Effector CD4-positive, alpha-beta T cell (primary cell): ENCODE results near the gene DYNLT4.
"Not testable (repeated sequence)": the region's sequence is repeated elsewhere in the genome, so short reads cannot be mapped to it uniquely, and the experiment has no call there.

ENCODE experiments used
- DNase-seq: peaks from one replicate; pipeline ENCODE4 v3.0.0-alpha.2; 2020

DYNLT4 gene

DNA sequence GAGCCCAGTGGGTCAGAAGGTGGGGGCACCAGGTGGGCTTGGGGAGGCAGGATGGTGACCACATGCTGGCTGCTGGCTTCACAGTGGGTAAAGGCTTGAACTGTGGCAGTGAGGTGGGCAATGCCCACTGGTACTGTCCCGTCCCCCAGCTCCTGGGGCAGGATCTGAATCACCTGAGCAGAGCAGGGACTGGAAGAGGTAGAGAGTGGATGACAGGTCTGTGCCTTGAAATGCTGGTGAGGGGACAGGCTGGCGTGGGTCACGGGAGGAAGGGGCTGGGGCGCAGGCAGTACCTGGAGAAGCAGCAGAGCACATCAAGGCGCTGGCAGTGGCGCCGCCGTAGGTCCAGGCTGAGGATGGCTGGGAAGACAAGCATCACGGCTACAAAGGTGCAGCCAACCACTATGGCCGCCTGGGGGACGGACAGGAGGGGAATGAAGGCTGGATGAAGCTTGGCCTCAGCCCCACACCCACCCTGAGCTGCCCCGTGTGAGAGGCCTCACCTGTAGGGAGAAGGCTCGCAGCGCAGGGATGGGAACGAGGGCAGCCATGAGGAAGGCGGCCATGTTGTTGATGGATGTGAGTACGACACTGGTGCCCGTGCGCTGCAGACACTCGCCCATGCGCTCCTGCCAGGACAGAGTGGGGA lies 21.0 kb upstream of the DYNLT4 start:
- no peak for DNase-seq

DNA sequence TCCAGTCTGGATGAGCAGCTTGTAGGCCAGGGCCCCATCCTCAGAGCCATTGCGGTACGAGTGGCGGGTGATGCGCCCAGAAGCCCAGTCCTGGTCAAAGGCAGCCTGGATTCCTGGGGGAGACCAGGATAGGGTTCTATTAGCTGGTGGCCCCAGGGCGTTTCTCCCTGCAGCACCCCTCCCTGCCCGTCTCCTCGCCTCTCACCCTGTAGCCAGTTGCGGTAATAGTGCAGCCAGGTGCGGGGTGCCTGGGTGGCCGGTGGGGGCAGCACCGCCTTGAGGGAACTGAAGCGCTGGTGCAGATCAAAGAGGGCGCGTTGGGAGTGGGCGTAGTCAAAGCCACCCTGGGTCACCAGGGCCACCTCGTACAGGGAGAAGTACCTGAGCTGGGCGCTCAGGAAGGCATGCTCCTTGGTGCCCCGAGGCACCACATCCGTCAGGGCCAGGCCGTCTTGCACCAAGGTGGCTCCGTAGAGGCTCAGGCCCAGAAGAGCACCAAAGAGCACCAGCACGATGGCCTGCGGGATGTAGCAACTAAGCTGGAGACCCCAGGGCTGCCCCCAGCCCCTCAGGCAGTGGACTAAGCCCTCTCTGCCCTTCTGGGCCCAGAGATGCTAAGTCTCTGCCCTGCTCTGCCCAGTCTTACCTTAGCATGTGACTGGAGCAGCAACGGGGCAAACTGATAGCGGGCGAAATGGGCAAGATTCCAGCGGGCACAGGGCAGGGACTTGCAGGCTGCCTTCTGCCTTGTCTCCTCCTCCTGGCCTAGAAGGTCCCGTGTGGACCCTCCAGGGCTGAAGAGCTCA lies 20.2 kb upstream of the DYNLT4 start:
- DNase-seq = no peak

DNA sequence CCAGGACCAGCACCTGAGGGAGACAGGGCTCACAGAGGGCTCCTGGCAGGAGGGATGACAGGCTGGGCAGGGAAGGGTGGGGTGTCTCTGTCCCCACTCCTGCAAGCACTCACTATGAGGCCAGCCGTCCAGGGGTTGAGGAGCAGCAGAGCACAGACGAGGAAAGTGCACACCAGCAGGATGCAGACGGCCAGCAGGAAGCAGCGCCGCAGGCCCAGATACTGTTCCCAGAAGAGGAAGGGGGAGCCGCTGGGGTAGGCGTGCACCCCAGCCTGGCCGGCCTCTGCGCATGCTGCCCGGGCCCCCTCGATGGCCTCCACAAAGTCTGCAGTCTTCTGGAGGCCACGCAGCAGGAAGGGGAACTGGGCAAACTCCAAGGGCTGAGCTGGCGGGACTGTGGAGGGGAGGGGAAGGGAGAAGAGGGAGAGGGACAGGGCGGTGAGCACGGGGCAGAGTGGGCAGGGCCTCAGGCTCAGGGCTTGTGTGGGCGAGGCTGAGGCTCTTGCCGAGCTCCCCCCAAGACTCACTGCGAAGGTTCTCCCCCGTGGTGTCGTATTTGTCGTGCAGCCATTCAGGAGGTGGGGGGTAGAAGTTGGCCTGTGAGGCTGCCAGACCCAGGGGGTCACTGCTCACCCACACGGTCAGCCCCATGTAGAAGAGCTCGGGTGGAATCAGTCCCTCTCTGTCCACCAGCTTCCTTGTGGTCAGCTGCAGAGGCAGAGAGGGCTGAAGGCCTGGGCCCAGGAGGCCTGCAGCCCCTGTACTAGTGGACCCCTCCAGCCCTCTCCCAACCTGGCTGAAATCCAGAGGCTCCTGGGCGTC lies 19.4 kb upstream of the DYNLT4 start:
- no peak for DNase-seq

DNA sequence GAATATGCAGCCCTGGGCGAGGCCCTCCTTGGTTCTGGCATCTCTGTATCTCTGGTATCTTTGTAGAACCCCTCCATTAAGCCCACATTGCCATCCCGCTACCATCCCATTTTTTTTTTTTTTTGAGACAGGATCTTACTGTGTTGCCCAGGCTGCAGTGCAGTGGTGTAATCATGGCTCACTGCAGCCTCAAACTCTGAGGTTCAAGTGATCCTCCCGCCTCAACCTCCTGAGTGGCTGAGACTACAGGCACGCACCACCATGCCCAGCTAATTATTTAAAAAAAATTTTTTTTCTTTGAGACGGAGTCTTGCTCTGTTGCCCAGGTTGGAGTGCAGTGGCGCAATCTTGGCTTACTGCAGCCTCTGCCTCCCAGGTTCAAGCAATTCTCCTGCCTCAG lies 17.2 kb upstream of the DYNLT4 start:
- not testable (repeated sequence) for DNase-seq

DNA sequence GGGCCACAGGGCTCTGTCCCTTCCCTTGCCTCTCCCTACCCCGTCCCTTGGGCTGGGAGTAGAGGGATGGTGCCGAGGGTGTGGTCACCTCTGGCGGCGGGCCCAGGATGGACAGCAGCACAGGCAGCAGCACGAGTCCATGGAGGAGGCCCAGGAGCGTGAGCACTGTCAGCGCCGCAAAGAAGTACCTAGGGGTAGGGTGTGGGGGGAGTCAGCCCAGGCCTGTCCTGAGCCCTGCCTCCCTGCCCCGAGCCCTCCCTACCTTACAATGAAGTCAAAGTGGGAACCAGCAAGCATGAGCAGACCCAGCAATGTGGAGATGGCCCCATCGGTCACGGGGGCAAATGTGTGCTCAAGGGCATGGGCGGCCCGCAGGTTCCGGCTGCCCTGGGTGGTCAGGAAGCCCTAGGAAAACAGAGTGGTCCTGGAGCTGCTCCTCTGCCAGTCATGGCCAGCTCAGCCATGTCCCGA lies 15.9 kb upstream of the DYNLT4 start:
- DNase-seq = no peak

DNA sequence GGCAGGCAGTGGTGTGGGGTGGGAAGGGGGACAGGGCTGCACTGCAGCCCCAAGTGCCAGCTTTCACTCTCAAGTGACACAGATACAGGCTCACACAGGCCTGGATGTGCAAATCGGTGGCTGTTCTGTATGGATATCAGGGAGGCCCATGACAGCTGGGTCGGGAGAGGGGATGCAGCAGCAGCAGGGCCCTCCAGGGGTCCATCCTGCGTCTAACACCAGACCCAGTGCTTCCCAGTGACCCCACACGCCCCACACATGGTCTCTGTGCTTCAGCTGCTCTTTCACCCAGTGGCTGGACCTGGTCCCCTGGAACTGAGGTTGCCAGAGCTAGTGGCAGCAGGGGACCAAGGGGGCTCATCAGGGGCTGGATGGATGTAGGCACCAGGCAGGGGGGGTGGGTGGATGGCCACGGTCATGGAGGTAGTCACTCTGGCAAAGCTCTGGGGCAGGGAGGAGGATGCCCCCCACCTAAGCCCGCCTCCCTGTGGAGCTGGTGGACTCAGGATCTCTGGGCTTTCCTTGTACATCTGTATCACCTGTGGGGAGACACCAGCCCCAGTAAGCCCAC lies 15.1 kb upstream of the DYNLT4 start:
- DNase-seq = no peak

DNA sequence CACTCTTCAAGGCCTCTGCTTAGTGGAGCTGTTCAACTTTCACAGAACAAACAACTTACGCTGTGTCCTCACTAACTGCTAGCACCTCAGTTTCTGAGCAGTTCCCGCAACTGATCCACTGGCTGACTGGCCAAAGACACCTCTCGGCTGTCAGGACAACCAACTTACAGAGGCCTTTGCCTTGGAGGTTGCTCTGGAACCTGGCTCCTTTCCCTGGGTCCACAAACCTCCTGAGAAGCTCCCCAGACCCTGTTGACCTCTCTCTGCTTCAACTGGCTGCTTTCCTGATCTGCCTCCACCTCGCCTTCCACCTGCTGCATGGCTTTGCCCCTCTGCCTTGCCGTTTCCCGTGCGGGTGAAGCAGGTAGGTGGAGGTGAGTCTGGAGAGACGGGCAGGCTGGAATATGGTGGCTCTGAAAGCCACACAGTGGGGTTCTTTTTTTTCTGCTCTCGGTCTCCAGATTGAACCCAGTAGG lies 14.1 kb upstream of the DYNLT4 start:
- DNase-seq = no peak

DNA sequence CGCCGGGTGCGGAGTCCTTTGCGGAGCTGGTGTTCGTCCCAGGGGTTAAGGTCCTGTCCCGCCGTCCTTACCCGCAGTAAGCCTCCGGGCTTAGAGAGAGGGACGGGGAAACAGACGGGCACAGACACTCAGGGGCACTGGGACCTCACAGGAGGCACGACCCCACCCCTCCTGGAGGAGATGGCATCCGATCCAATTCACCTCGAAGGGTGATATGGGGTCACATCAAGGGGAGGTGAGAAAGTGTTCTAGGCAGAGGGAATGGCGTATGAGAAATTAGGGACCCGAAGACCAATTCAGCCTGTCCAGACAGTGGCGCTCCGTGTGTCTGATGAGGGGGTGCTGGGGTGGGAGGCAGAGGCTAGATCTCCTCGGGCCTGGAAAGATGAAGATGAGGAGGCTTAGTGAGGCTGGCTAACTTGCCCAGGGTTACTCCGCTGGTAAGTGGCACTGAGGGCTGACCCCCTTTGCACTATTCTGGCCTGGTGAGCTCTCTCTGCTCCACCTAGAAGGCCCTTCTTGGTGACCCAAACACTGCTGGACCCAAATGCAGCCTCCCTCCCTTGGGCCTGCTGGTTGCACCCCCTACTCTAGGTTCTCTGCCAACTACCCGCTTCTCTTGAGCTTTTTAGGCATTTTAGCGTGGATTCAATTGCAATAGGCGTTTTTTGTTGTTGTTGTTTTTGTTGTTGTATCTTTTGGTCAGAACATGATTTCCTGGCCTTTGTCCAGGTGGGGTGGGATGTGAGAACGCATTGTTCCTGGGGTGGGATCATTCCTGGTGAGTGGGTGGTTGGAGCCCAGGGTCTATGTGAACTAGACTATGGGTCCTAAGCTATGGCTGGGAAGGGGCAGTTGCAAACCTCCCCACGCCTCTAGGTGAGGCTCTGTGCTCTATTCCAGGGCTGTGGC lies 13.4 kb upstream of the DYNLT4 start:
- no peak for DNase-seq

DNA sequence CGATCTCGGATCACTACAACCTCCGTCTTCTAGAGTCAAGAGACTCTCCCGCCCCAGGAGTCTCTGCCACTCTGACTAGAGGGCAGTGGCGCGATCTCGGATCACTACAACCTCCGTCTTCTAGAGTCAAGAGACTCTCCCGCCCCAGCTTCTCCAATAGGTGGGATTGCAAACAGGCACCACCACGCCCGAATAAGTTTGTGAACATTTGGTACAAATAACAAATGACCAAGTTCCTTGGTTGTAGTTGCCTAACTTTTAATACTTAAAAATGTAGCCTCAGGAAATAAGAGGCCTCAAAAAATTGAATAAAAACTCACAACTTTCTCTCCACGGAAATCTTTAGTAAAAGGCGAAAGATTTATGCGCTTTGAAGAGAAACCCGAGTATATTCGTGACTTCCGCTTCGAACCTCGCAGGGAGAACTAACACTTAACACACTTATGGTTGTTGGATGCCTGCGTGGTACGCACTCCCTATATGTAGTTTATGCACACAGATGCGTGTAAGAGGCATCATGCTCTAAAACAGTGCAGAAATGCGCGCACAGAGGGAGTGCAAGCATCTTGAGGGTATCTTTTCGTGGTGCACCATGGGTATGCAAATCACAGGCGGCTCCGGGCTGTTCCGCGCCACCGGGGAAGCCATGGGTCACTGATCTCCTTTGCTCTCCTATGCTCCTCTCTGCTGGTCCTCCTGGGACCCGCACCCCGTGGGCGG lies 12.6 kb upstream of the DYNLT4 start:
- peak; percentile 73 for DNase-seq

DNA sequence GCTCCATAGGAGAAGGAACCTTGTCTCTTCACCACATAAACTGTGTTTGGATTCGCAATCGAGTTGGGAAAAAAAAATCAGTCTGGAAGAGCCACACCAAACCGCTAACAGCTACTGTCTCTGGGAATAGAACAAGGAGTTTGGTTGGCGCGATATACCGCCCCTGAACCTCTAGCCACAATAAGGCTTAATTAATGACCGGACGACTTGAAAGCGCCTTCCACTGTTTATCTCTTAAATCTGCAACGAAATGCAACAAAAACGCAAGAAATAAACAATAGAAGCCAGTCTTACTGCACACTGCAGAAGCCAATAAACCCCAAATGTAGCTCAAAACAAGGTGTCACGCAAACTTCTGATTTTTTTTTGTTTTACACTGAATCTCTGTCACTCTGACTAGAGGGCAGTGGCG lies 12.1 kb upstream of the DYNLT4 start:
- DNase-seq = no peak

DNA sequence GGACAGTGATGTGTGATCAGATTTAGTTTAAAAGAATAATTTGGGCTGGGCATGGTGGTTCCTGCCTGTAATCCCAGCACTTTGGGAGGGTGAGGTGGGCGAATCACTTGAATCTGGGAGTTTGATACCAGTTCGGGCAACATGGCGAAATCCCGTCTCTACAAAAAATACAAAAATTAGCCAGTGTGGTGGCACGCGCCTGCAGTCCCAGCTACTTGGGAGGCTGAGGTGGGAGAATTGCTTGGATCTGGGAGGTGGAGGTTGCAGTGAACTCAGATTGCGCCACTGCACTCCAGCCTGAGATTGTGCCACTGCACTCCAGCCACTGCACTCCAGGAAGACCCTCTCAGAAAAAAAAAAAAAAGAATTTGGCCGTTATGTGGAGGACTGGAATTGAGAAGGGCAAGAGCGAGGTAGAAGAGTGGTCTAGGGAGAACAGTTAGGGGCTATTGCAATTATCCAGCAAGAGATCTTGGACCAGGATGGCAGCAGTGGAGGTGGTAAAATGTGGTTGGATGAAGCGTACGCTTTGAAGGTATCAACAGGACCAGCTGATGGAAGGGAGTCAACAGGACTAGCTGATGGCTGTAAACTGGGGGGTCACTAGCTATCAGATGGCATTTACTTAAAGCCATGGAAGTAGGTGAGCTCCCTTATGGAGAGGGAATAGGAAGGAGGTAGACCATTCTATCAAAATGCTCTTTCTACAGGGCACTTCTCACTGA lies 10.8 kb upstream of the DYNLT4 start:
- DNase-seq = no peak

DNA sequence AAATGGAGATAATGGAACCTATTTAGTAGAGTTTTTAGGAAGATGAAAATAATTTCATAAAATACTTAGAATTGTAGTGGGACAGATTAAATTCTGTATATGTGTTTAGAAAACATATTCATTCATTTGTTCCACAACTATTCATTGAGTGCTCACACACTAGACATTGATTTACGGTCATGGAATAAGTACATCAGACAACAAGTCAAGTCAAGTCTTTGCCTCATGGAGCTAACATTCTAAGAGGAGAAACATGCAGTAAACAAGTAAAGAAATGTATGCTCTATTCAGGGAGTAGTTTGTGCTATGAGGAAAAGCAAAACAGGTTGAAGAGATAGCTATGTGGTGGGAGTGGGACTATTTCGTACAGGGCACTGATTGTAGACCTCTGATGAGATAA lies 10.2 kb upstream of the DYNLT4 start:
- DNase-seq = no peak

DNA sequence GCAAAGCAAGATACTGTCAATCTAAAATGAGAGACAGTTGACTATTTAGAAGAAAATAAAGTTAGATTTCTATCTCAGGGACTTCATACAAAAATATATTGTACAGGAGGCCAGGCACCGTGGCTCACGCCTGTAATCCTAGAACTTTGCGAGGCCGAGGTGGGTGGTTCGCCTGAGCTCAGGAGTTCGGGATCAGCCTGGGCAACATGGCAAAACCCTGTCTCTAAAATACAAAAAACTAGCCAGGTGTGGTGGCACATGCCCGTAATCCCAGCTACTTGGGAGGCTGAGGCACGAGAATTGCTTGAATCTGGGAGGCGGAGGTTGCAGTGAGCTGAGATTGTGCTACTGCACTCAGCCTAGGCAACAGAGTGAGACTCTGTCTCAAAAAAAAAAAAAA lies 8.8 kb upstream of the DYNLT4 start:
- not testable (repeated sequence) for DNase-seq

DNA sequence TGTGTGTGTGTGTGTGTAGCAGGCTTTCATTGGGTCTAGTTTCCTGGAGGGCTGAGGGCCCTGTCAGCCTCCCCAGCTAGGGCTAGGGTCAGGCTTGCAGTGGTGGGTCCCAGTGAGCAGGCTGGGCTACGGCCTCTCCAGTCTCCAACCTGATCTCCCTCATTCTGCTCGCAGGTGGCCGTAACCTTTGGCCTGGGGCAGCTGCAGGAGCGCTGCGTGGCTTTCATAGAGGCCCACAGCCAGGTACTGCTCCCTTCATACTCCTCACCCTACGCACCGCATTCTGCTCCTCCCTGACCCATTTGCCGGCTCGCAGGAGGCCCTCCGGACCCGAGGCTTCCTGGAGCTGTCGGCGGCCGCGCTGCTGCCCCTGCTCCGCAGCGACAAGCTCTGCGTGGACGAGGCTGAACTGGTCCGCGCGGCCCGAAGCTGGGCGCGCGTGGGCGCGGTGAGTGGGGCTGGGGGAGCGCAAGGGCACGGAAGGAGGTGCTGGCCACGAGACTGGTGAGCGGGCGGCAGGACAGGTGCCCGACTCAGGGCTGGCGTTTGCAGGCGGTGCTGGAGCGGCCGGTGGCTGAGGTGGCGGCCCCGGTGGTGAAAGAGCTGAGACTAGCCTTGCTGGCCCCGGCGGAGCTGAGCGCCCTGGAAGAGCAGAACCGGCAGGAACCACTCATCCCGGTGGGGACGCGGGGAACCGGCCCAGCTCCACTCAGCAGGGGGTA lies 5.8 kb upstream of the DYNLT4 start:
- no peak for DNase-seq

DNA sequence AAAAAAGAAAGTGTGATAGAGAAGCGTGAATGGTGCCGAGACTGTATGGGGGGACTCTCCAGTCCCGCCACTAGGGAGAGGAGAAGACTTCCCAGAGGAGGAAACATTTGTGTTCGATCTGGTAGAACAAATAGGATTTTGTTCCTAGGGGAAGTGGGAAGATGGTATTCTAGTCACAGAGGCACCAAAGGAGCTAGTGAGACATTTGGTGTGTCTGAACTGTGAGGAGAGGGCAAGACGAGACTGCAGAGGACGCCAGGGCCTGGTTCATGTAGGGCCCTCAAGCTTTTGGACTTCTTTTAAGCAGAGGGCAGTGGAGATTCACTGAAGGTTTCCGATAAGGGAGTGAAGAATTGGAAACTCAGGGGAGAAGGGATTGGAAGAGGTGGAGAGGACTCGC lies 4.1 kb upstream of the DYNLT4 start:
- no peak for DNase-seq

DNA sequence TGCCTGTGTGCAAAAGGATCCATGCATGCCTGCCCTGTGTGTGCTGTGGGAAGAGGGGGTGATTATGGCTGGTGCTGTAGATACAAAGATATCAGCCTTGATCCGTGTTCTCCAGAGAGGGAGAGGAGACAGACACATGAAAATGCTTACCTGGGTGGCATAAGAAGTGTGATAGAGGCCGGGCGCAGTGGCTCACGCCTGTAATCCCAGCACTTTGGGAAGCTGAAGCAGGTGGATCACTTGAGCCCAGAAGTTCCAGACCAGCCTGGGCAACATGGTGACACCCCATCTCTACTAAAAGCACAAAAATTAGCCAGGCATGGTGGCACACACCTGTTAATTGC lies 3.6 kb upstream of the DYNLT4 start:
- not testable (repeated sequence) for DNase-seq

DNA sequence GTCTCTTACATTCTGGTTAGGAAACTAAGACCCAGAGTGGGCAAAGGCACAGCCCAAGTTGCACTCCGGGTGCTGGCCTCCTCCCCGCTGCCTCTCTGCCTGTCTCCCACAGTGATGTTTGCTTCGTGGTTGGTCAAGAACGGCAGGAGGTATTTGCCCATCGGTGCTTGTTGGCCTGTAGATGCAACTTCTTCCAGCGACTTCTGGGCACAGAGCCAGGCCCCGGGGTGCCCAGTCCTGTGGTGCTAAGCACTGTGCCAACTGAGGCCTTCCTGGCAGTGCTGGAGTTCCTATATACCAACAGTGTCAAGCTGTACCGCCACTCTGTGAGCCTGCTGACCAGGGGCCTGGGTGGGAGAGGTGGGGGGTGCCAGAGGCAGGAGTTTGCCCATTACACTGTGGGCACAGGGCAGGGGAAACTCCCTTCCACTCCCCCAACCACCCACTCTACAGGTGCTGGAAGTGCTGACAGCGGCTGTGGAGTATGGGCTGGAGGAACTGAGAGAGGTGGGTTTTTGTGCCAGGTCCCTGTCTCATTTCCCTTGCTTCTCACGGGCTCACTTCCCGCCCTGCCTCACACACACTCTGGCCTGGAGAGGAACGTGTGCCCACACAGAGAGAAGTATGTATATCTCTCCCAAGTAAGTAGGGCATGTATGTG lies 3.1 kb upstream of the DYNLT4 start:
- peak; percentile 28 for DNase-seq

DNA sequence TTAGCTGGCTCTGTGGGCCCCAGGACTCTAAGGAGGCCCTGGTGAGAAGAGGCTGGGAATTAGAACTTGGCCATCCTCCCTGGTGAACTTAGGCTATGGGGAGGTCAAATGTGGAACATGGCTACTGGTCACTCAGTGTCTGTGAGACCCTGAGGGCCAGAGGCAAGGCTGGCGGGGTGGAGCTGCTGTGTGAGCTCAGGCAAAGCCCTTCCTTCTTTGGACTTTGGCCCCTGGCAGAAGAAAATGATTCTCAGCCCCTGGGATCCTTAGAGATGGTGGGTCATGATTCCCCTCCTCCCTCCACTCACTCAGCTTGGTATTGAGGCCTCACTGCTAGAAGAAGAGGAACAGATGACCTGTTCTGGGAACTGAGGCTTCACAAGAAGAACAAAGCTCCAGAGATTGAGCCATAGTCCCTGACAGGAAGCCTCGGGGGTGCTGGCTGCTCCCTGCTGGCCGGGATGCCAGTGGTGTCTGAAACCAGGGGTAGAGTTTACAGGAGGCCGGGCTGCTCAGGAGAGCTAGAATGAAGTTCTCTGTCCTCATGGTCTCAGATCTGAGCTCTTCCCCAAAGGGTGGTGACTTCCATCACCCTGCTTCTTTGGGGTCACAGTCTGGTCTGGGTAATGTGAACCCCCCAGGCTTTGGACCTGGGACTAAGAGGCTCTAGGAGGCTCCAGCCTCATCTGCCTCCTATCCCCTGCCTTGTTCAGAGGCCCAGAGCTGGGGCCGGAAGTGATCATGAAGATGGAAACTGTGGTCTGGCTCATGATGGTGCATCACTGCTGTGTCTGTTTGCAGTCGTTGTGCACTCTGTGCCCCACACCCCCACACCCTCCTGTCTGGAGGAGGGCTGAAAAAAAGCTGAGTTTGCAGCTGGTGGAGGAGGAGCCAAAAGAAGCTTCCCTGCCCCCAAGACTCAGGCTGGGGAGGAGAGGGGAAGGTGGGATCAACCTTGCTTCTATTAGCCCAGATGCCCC lies 2.1 kb upstream of the DYNLT4 start:
- DNase-seq = peak; percentile 86
